ENCODE measurements around the gene CFAP221. TPM values are rescaled to one million over a fixed set of nuclear protein-coding genes. Genes with fewer than 3 reads are reported as not detected.

The CFAP221 gene
- total RNA-seq, 1 donor from 2014 or later: not detected

- H3K27ac ChIP-seq: no peak overlapping the region
- no peaks in the 10 kb centered on the region for H3K36me3 ChIP-seq
- H3K4me3 ChIP-seq: no peak overlapping the region
- peaks cover 0 to 12% of the 10 kb centered on the region in 2 donors for H3K4me1 ChIP-seq
- intact Hi-C loops (cut with DNase I): no loop called here
- no peaks in the 10 kb centered on the region for H3K27me3 ChIP-seq
- no peak for TF ChIP-seq CTCF (IDR thresholded peaks at IDR 0.05)
- no peak for DNase-seq (ENCODE audit: low spot score in 2 of 2)
- no peaks in the 10 kb centered on the region for H3K9me3 ChIP-seq
These were observed 106.7 kb downstream of the CFAP221 start for GRCh38 chr2:119650846-119651370.

- Histone ChIP-seq H3K4me1 (no peaks in the 10 kb centered on the region), H3K27me3 (no peaks in the 10 kb centered on the region)
- intact Hi-C loops (cut with DNase I): no loop called here
These were observed 113.4 kb downstream of the CFAP221 start for GRCh38 chr2:119657466-119658145.

GRCh38 chr2:119659601-119660342 lies 115.5 kb downstream of the CFAP221 start:
- Histone ChIP-seq H3K36me3 (no peaks in the 10 kb centered on the region), H3K4me3 (no peak overlapping the region), H3K9me3 (no peaks in the 10 kb centered on the region), H3K4me1 (no peaks in the 10 kb centered on the region), H3K27ac (no peak overlapping the region), H3K27me3 (no peaks in the 10 kb centered on the region)
- peak; percentile 70 to 93 (median 83) for TF ChIP-seq CTCF (IDR thresholded peaks at IDR 0.05)
- intact Hi-C loops (cut with DNase I): loop anchor here (1.0 to 2.0 kb wide), 2 partner anchors 18 to 253 kb away; no protein-coding TSS in a partner anchor
- no peak for DNase-seq (ENCODE audit: low spot score in 2 of 2)

More at GRCh38 chr2:119657466-119658145, 113.4 kb downstream of the CFAP221 start:
- TF ChIP-seq CTCF (IDR thresholded peaks at IDR 0.05): no peak
- DNase-seq (ENCODE audit: low spot score in 2 of 2): no peak
- Histone ChIP-seq H3K36me3 (no peaks in the 10 kb centered on the region), H3K4me3 (no peak overlapping the region), H3K9me3 (no peaks in the 10 kb centered on the region), H3K27ac (no peak overlapping the region)

GRCh38 chr2:119660343-119660658 lies 116.1 kb downstream of the CFAP221 start:
- Histone ChIP-seq H3K36me3 (no peaks in the 10 kb centered on the region), H3K9me3 (no peaks in the 10 kb centered on the region), H3K4me3 (no peak overlapping the region), H3K27ac (no peak overlapping the region), H3K27me3 (no peaks in the 10 kb centered on the region), H3K4me1 (no peaks in the 10 kb centered on the region)
- TF ChIP-seq CTCF (IDR thresholded peaks at IDR 0.05): no peak
- intact Hi-C loops (cut with DNase I): loop anchor here (1.0 to 2.0 kb wide), 2 partner anchors 19 to 254 kb away; no protein-coding TSS in a partner anchor
- no peak for DNase-seq (ENCODE audit: low spot score in 2 of 2)

GRCh38 chr2:119662297-119662696 lies 118.0 kb downstream of the CFAP221 start:
- H3K9me3 ChIP-seq: no peaks in the 10 kb centered on the region
- no peak overlapping the region for H3K27ac ChIP-seq
- H3K36me3 ChIP-seq: no peaks in the 10 kb centered on the region
- H3K4me1 ChIP-seq: no peaks in the 10 kb centered on the region
- no peak overlapping the region for H3K4me3 ChIP-seq
- DNase-seq (ENCODE audit: low spot score in 2 of 2): no peak
- TF ChIP-seq CTCF (IDR thresholded peaks at IDR 0.05): no peak
- intact Hi-C loops (cut with DNase I): no loop called here
- H3K27me3 ChIP-seq: no peaks in the 10 kb centered on the region

Data from ascending aorta (tissue), 2 donors.